ENCODE data around the gene OVOL3.
"Not testable (repeated sequence)": the region's sequence is repeated elsewhere in the genome, so short reads cannot be mapped to it uniquely, and the experiment has no call there.

The OVOL3 gene

GRCh38 chr19:36110487-36111199, at the start of gene OVOL3:
OVOL3 (plus strand) TSS chr19:36111143; CDS start chr19:36111203, 60 bp downstream.
- peak; percentile 41 for DNase-seq

- no peak for DNase-seq
Observed at GRCh38 chr19:36061367-36061766, 49.6 kb upstream of the OVOL3 start.

GRCh38 chr19:36064826-36065225, 46.1 kb upstream of the OVOL3 start:
- DNase-seq, result no peak

GRCh38 chr19:36067681-36068080, 43.3 kb upstream of the OVOL3 start:
- DNase-seq, result no peak

GRCh38 chr19:36068810-36069499, 42.0 kb upstream of the OVOL3 start:
- DNase-seq, result not testable (repeated sequence)

GRCh38 chr19:36072081-36072480, 38.9 kb upstream of the OVOL3 start:
- no peak for DNase-seq

GRCh38 chr19:36073121-36073876, 37.6 kb upstream of the OVOL3 start:
- DNase-seq, result no peak

GRCh38 chr19:36079389-36079945, 31.5 kb upstream of the OVOL3 start:
- DNase-seq, result no peak

GRCh38 chr19:36081385-36081784, 29.6 kb upstream of the OVOL3 start:
- no peak for DNase-seq

- no peak for DNase-seq
Observed at GRCh38 chr19:36081894-36082293, 29.0 kb upstream of the OVOL3 start.

- DNase-seq, result no peak
Observed at GRCh38 chr19:36082916-36083315, 28.0 kb upstream of the OVOL3 start.

GRCh38 chr19:36084231-36085009, 26.5 kb upstream of the OVOL3 start:
- no peak for DNase-seq

GRCh38 chr19:36086326-36086725, 24.6 kb upstream of the OVOL3 start:
- DNase-seq, result no peak

GRCh38 chr19:36089847-36090246, 21.1 kb upstream of the OVOL3 start:
- DNase-seq, result no peak

GRCh38 chr19:36090910-36091695, 19.8 kb upstream of the OVOL3 start:
- no peak for DNase-seq

GRCh38 chr19:36092566-36092965, 18.4 kb upstream of the OVOL3 start:
- DNase-seq, result no peak

- no peak for DNase-seq
Observed at GRCh38 chr19:36093146-36093662, 17.7 kb upstream of the OVOL3 start.

GRCh38 chr19:36093687-36094086, 17.3 kb upstream of the OVOL3 start:
- no peak for DNase-seq

GRCh38 chr19:36097036-36097435, 13.9 kb upstream of the OVOL3 start:
- DNase-seq, result no peak

- DNase-seq, result no peak
Observed at GRCh38 chr19:36099166-36099785, 11.7 kb upstream of the OVOL3 start.

- no peak for DNase-seq
Observed at GRCh38 chr19:36100476-36100875, 10.5 kb upstream of the OVOL3 start.

All from NCI-H146 (cell line).